Measurements from ENCODE around the gene GCLC.
"Not testable (repeated sequence)": the region's sequence is repeated elsewhere in the genome, so short reads cannot be mapped to it uniquely, and the experiment has no call there.

The GCLC gene

DNA sequence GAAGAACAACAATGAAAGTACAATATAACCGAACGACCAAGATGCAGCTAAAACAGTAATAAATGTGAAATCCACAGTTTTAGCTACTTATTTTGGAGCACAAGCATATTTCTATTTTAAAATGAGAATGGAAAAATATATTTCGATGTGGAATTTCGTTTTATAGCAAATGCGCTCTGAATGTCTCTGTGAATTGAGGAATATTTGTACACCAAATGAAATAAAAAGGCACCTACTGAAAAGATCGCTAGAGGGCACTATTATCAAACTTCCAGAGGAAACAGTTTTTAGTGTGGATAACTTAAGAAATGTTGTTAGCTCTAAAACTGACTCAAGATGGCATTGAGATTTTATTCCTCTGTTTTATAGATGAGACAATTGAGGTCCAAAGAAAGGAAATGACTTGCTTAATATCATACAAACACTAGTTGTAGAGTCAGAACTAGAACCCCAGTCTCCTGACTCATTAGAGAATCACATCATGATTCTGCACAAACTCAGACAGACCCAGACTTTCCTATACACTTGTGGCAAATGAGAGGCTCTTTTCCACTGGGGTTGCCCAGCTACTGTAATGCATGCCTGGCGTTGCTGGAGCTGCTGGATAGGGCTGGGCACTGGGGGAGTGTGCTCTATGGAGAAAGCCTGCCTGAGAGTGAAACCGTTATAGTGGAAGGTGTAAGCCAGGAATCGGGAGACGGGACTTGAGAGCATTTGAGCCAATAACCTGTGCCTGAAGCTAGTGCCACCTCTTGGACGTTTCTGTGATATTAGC lies 51.9 kb downstream of the GCLC start:
- no peak for DNase-seq (ENCODE audit: low spot score)

DNA sequence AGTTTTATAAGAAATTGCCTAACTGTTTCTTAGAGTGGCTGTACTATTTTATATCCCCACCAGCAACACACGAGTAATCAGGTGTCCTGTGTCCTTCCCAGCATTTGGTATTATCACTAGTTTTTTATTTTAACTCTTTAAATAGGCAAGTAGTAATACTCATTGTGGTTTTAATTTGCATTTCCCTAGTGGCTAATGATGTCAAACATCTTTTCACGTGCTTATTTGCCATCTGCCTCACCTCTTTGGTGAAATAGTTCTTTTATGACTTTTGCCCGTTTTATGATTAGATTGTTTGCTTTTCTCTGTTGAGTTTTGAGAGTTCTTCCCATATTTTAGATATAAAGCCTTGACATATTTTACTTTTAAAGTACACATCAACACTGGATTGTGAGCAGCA lies 57.8 kb downstream of the GCLC start:
- no peak for DNase-seq (ENCODE audit: low spot score)

DNA sequence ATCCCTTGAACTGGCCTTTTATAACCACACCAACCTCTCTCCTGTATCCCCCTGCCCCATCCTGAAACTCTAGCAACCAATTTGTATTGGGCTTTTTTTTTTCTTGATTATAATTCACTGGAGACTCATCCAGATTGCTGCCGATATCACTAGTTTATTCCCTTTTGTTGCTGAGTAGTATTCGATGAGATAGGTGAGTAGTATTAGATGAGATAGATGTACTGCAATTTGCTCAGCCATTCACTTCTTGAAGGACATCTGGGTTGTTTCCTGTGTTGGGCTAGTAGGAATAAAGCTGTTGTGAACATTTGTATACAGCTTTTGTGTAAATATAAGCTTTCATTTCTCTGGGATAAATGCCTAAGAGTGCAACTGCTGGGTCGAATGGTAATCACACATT lies 58.2 kb downstream of the GCLC start:
- no peak for DNase-seq (ENCODE audit: low spot score)

DNA sequence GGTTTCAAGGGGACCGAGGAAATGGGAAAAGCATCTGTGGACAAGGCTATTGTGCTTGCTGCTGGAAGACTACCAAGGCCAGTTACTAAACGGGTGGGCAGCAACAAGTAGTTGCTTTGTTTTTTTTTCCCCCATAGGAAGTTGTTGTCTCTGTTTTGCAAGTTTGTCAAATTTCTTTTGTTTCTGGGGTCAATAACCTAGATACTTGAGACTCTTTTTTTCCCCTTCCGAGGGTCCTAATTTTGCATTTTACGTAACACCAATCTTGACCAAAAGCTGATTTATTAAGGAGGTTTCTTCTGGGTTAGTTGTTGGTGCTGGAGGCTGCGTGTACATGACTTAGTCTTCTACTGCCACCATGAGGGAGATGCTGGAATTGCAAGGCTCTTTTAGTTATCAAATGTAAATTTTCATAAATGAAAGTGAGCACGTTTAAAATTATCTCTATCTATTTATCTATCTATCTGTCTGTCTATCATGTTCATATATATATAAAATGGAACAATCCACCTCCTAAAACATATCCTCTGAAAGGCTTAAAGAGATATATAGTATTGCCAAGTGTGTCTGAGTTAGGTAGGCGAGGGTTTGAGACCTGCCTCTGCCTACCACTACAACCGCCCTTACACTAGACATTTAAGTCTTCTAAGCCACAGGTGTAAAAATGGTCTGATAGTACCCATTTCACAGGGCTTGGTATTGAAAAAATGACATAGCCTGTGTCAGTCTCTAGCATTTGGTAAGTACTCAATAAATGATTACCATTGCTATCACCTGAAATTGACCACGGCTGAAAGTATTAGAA lies 60.2 kb downstream of the GCLC start:
- peak; percentile 63 for DNase-seq (ENCODE audit: low spot score)

DNA sequence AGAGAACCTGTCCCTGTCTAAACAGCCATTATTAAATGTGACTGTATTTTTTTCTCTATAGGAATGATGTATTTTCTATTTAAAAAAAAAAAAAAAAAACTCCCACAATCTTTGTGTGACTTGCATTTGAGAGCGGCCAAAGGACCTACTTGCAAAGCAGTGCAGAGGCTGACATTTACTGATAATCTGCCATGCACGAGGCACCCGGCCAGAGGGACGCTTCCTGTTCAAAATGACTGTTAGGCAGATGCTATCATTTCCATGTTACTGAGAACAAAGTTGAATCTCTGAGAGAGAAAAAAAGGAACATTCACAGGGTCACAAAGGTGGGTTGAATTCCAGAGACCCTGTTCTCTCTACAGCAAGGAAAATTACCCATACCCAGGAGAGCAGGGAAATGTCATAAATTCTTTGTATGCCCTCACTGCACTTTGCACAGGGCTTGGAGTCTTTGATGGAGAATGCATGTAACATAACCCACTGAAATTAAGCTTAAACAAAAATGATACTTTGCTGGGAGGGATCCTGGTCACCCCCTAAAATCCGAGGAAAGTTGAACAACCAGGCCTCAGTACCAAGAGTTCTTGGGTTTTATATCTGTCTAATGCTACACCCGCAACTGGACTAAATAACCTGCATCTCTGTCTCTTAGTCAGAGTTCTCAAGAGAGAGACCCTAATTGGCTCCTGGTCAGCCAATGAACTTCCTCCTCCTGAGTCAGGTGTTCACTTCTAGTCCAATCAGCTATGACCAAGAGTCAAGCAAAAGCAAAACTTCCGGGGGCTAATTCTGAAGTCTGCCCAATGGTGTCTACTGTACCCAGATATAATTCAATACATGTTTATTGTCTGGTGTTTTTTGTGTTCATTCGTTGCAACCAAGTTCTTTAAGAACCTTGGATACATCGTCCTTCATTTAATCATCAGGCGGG lies 61.2 kb downstream of the GCLC start:
- DNase-seq (ENCODE audit: low spot score) = no peak

DNA sequence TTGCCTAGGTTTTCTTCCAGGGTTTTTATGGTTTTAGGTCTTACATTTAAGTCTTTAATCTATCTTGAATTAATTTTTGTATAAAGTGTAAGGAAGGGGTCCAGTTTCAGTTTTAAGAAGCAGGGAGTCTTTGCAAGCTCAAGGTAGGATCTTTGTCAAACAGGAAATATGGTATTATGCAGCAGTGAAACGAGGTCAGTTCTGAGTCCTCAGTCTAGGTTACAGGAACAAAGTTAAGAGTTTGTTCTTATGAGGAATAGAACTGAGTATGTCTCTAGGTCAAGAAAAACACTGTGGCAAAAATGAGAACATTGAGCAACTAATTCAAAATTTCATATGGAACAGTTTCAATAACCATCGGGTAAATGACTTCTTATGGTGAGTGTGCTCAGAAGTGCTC lies 63.6 kb downstream of the GCLC start:
- DNase-seq (ENCODE audit: low spot score) = no peak

GRCh38 chr6:53480774-53481173 lies 64.1 kb downstream of the GCLC start:
- DNase-seq (ENCODE audit: low spot score) = not testable (repeated sequence)

- no peak for DNase-seq (ENCODE audit: low spot score)
Measured at GRCh38 chr6:53479871-53480270, 65.0 kb downstream of the GCLC start.

GRCh38 chr6:53476964-53477363 lies 67.9 kb downstream of the GCLC start:
- no peak for DNase-seq (ENCODE audit: low spot score)

DNA sequence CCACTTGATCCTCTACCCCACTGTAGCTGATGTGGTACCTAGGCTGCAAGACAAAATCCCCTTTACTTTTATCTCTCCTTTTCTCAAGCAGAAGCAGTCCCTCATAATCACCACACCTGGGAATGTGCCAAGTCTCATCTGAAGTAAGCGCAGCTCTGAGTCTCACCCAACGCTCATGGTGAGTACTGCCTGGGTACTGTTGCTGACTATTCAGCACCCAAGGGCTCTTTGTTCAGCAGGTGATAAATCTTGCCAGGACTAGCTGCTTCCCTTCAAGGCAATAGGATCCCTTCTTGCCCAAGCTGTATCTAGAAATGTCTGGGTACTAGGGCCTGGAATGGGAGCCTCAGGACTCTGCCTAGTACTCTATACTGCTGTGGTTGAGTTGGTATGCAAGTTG lies 70.9 kb downstream of the GCLC start:
- no peak for DNase-seq (ENCODE audit: low spot score)

GRCh38 chr6:53469163-53469562 lies 75.7 kb downstream of the GCLC start:
- DNase-seq (ENCODE audit: low spot score) = no peak

DNA sequence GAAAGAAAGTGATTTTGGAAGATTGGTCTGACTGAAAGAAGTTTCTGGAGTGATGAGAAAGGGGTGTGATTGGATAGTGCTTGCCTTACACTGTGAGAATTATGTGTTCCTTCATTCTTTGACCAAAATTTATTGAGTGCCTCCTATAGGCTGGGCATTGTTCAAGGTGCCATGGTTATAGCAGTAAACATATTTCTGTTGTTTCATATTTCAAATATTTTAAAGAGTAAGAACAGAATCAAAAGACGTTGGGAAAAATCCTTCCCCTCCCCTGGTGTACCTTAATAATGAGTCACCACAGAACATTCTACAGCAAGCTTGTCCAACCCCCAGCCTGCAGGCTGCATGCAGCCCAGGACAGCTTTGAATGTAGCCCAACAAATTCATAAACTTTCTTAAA lies 78.6 kb downstream of the GCLC start:
- no peak for DNase-seq (ENCODE audit: low spot score)

GRCh38 chr6:53465732-53466131 lies 79.2 kb downstream of the GCLC start:
- DNase-seq (ENCODE audit: low spot score) = no peak

- DNase-seq (ENCODE audit: low spot score) = no peak
Measured at GRCh38 chr6:53464927-53465460, 79.9 kb downstream of the GCLC start.

DNA sequence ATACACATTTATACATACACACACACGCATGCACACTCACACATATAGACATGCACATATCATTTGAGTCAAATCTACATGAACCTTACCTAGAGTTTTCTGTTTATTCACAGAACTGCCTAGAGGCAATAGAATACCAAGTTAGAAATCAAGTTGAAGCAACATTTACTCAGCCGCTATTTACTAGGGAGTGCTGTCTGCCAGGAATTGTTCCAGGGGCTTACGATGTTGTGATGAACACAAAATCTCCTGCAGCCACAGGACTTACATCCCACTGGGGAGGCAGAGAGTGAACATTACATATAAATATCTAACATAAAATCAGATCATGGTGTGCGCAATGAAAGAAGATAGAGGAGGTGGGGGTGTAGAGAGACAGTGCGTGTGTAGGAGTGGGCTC lies 80.4 kb downstream of the GCLC start:
- no peak for DNase-seq (ENCODE audit: low spot score)

DNA sequence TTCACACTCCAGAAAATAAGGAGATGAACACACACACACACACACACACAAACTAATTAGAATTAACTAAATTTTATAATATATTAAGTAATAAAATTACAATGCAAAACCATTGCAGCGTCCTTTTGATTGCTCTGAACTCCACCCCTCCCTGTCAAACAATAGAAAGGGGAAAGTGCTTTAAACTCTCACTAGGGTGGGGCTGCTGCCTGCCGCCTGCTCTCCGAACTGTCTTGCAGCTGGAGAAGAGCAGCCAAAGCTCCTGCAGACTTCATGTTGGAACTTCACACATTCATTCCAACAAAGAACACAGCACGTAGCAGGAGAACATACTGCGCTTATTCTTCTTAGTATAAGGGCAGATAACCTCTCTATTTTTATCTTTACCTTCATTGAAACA lies 83.2 kb downstream of the GCLC start:
- no peak for DNase-seq (ENCODE audit: low spot score)

- DNase-seq (ENCODE audit: low spot score) = no peak
Measured at GRCh38 chr6:53461041-53461656, 83.8 kb downstream of the GCLC start.

DNA sequence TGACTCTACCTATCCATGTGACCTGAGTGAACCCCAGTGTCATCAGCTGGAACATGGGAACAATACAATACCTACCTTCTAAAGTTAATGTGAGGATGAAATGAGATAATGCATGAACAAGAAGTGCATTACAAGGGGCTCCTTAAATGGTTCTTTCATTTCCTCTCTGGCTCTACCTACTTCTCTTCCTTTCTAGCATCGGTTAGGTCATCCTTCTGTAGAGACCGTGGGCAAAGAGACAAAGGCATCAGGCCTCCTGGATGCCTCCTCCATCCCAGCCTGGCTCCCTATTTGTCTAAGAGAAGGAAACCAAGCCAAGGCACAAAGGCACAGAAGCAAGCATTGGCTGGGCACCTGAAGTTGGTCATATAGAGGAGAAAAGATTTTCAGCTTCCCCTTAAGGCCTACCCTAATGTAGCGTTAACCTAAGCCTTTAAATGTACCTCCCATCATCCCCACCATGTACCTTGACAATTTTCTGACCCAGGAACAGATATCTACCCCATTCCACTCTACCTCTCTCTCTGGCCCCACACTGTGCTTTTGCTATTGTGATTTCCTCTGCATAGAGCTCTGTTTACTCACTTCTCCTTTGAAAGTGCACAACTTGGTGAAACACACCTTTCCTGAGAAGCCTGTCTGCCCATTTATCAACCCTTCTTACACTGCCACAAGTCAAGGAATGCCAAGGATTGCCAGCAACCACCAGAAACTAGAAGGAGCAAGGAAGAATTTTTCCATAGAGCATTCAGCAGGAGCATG lies 86.6 kb downstream of the GCLC start:
- no peak for DNase-seq (ENCODE audit: low spot score)

- no peak for DNase-seq (ENCODE audit: low spot score)
Measured at GRCh38 chr6:53456809-53457208, 88.1 kb downstream of the GCLC start.

GRCh38 chr6:53455678-53456077 lies 89.2 kb downstream of the GCLC start:
- no peak for DNase-seq (ENCODE audit: low spot score)

GRCh38 chr6:53451165-53451564 lies 93.7 kb downstream of the GCLC start:
- no peak for DNase-seq (ENCODE audit: low spot score)

Data from ecto neural progenitor cell (in vitro differentiated cells).